HepG2 (cell line): ENCODE results near the gene COBLL1. TPM values are rescaled to one million over a fixed set of nuclear protein-coding genes. Genes with fewer than 3 reads are reported as not detected.

Experiments
- BRCA1 ChIP-seq: sonication (generic); formaldehyde crosslinking; IDR thresholded peaks from 2 replicates; pipeline ENCODE4 v1.4.0; 2020; ENCODE audit warnings: missing genetic modification reagents
- ELF1 ChIP-seq: sonication (generic); formaldehyde crosslinking; IDR thresholded peaks from 2 replicates; pipeline ENCODE4 v1.4.0; 2020; ENCODE audit warnings: missing genetic modification reagents
- GATAD2A ChIP-seq: IDR thresholded peaks from 2 replicates; pipeline ENCODE4 v1.6.1; 2016
- NR2C2 ChIP-seq: sonication (generic); formaldehyde crosslinking; IDR thresholded peaks from 2 replicates; pipeline ENCODE4 v1.4.0; 2020; ENCODE audit warnings: missing genetic modification reagents, mild to moderate bottlenecking, moderate library complexity, borderline replicate concordance
- PAXIP1 ChIP-seq: sonication (generic); formaldehyde crosslinking; conservative IDR thresholded peaks from 2 replicates; pipeline ENCODE4 v1.4.0; 2020; ENCODE audit warnings: mild to moderate bottlenecking, missing genetic modification reagents, moderate library complexity
- PCBP2 ChIP-seq: fragments of 200-400 bp; formaldehyde crosslinking; optimal IDR thresholded peaks from 2 replicates; pipeline ENCODE3; 2018; ENCODE audit warnings: low read length, low read depth; ENCODE audit not compliant: poor library complexity, severe bottlenecking
- PHF21A ChIP-seq: sonication (generic); formaldehyde crosslinking; IDR thresholded peaks from 2 replicates; pipeline ENCODE4 v1.5.0; 2020; ENCODE audit warnings: mild to moderate bottlenecking, missing genetic modification reagents
- RARA ChIP-seq: IDR thresholded peaks from 2 replicates; pipeline ENCODE4 v1.6.1; 2016; ENCODE audit warnings: missing genetic modification reagents, missing compliant biosample characterization
- SALL1 ChIP-seq: sonication (generic); formaldehyde crosslinking; IDR thresholded peaks from 2 replicates; pipeline ENCODE4 v1.8.0; 2022; ENCODE audit warnings: mild to moderate bottlenecking, missing genetic modification reagents
- SATB2 ChIP-seq: sonication (generic); formaldehyde crosslinking; IDR thresholded peaks from 2 replicates; pipeline ENCODE4 v1.5.0; 2020; ENCODE audit warnings: missing genetic modification reagents
- STAT5B ChIP-seq: sonication (generic); formaldehyde crosslinking; IDR thresholded peaks from 2 replicates; pipeline ENCODE4 v1.4.0; 2020; ENCODE audit warnings: missing genetic modification reagents
- XRCC5 ChIP-seq: fragments of 200-400 bp; formaldehyde crosslinking; optimal IDR thresholded peaks from 2 replicates; pipeline ENCODE3; 2017; ENCODE audit warnings: mild to moderate bottlenecking, low read length
- YEATS4 ChIP-seq: sonication (generic); formaldehyde crosslinking; IDR thresholded peaks from 2 replicates; pipeline ENCODE4 v1.4.0; 2020; ENCODE audit warnings: missing genetic modification reagents, borderline replicate concordance
- ZBTB34 ChIP-seq: sonication (generic); formaldehyde crosslinking; IDR thresholded peaks from 2 replicates; pipeline ENCODE4 v1.8.0; 2022; ENCODE audit warnings: mild to moderate bottlenecking, missing genetic modification reagents
- ZHX2 ChIP-seq, 2 experiments: sonication (generic) in 1 of 2; formaldehyde crosslinking in 1 of 2; IDR thresholded peaks; 2 replicates each; pipeline versions ENCODE4 v1.6.1 to v1.9.0; 2014 to 2022; ENCODE audit warnings: antibody characterized with exemption in 1 of 2, borderline replicate concordance in 1 of 2, inconsistent platforms in 1 of 2, low read depth in 1 of 2, missing genetic modification reagents in 1 of 2
- ZNF503 ChIP-seq: sonication (generic); formaldehyde crosslinking; IDR thresholded peaks from 2 replicates; pipeline ENCODE4 v1.4.0; 2020; ENCODE audit warnings: missing genetic modification reagents
- ZNF547 ChIP-seq: sonication (generic); formaldehyde crosslinking; IDR thresholded peaks from 2 replicates; pipeline ENCODE4 v1.5.1; 2020; ENCODE audit warnings: mild to moderate bottlenecking, missing genetic modification reagents
- ZNF615 ChIP-seq: sonication (generic); formaldehyde crosslinking; IDR thresholded peaks from 2 replicates; pipeline ENCODE4 v1.5.0; 2020; ENCODE audit warnings: mild to moderate bottlenecking, missing genetic modification reagents, borderline replicate concordance
- polyA plus RNA-seq, 8 experiments: library from polyadenylated mRNA; depleted of rRNA in 3 of 8; stranded (reverse) in 7 of 8; unstranded in 1 of 8; fragments of >200 nt; fragmentation: Illumina TruSeq in 4 of 8; extraction: Trizol in 4 of 8; gene quantifications; 2 replicates each; pipeline versions ENCODE4 v1.2.1 to v1.2.3, GENCODE V29; 2011 to 2016; ENCODE audit warnings: low read depth in 4 of 8, missing spikeins in 1 of 8, mixed read lengths in 1 of 8; ENCODE audit not compliant: insufficient read depth in 1 of 8
- total RNA-seq, 5 experiments: library from RNA; depleted of rRNA; stranded (reverse); fragments of >200 nt; fragmentation: Illumina TruSeq; extraction: Trizol; gene quantifications; 2 replicates each; pipeline ENCODE4 v1.2.3, GENCODE V29; 2016; ENCODE audit warnings: low read depth in 1 of 5

The COBLL1 gene
- total and polyA plus RNA-seq, 2 of the 13 experiments (the other 11 are each of a cell fraction or from before 2014, with no cell fraction given) = 32.6 to 86.8 TPM

GRCh38 chr2:164737612-164738081 is 104.0 kb downstream of the COBLL1 start (continued):
- TF ChIP-seq PAXIP1 (CRISPR knock-in tag) = peak; percentile 31; the same call in 1 of the 2 replicates
- no peak for TF ChIP-seq ZHX2 (IDR thresholded peaks at IDR 0.05; ENCODE audit: low read depth)
- TF ChIP-seq ZHX2 (CRISPR knock-in tag; IDR thresholded peaks at IDR 0.05; ENCODE audit: borderline replicate concordance) = no peak
- no peak for TF ChIP-seq SATB2 (CRISPR knock-in tag)
- TF ChIP-seq SALL1 (CRISPR knock-in tag) = peak; percentile 83
- TF ChIP-seq XRCC5 = peak; percentile 50
- TF ChIP-seq GATAD2A = peak; percentile 82
- TF ChIP-seq ELF1 = no peak; the same call in 1 of the 2 replicates
- TF ChIP-seq NR2C2 (CRISPR knock-in tag) = no peak; the same call in 1 of the 2 replicates
- peak; percentile 25; the same call in 1 of the 2 replicates for TF ChIP-seq YEATS4 (CRISPR knock-in tag)
- no peak for TF ChIP-seq PCBP2
- no peak for TF ChIP-seq ZNF547 (CRISPR knock-in tag)
- TF ChIP-seq ZNF503 (CRISPR knock-in tag) = 0 out of 2 replicates have a peak, but pooled peaks have one; percentile 33
- no peak for TF ChIP-seq RARA (CRISPR knock-in tag)
- no peak for TF ChIP-seq PHF21A (CRISPR knock-in tag)
- TF ChIP-seq BRCA1 (CRISPR knock-in tag) = no peak
- TF ChIP-seq STAT5B (CRISPR knock-in tag) = no peak
- TF ChIP-seq ZNF615 (CRISPR knock-in tag) = no peak
- no peak for TF ChIP-seq ZBTB34
